GM12878 (cell line): ENCODE measurements around the gene LPCAT2.

Experiments
- CTCF ChIP-seq, 3 experiments: IDR thresholded peaks in 2 of 3; conservative IDR thresholded peaks in 1 of 3; 2 replicates each; pipeline ENCODE4 v1.5.1; 2011; ENCODE audit warnings: low read depth in 3 of 3, low read length in 3 of 3, mild to moderate bottlenecking in 3 of 3, control low read depth in 2 of 3, moderate library complexity in 2 of 3, inconsistent platforms in 1 of 3, mixed read lengths in 1 of 3; ENCODE audit not compliant: control insufficient read depth in 2 of 3, insufficient read depth in 1 of 3; ENCODE audit errors: extremely low read depth in 1 of 3
- EGR1 ChIP-seq, 2 experiments: IDR thresholded peaks; 1 replicate in 1 of 2; 2 replicates in 1 of 2; pipeline ENCODE4 v1.6.1; 2011 to 2012; ENCODE audit warnings: low read depth in 2 of 2, low read length in 2 of 2, borderline replicate concordance in 1 of 2, mild to moderate bottlenecking in 1 of 2, moderate library complexity in 1 of 2
- EP300 ChIP-seq, 2 experiments: fragments of 150-350 bp in 1 of 2; IDR thresholded peaks; 2 replicates each; pipeline ENCODE4 v1.6.1; 2011 to 2012; ENCODE audit warnings: low read depth in 2 of 2, low read length in 2 of 2, borderline replicate concordance in 1 of 2, improper control_type of control experiment in 1 of 2, inconsistent platforms in 1 of 2; ENCODE audit not compliant: control insufficient read depth in 1 of 2
- EZH2 ChIP-seq: IDR thresholded peaks from 2 replicates; pipeline ENCODE4 v1.6.1; 2012; ENCODE audit warnings: low read depth, mild to moderate bottlenecking, control low read depth, inconsistent platforms, low read length, borderline replicate concordance; ENCODE audit not compliant: control insufficient read depth
- HDAC2 ChIP-seq: fragments of 200-600 bp; sonication (generic); IDR thresholded peaks from 2 replicates; pipeline ENCODE4 v1.6.1; 2017
- MAX ChIP-seq: IDR thresholded peaks from 2 replicates; pipeline ENCODE4 v1.6.1; 2012; ENCODE audit warnings: low read depth, low read length, improper control_type of control experiment
- NRF1 ChIP-seq: conservative IDR thresholded peaks from 2 replicates; pipeline ENCODE4 v1.6.1; 2011; ENCODE audit warnings: mild to moderate bottlenecking, low read depth, low read length, improper control_type of control experiment
- RAD21 ChIP-seq: IDR thresholded peaks from 2 replicates; pipeline ENCODE4 v1.6.1; 2011; ENCODE audit warnings: mild to moderate bottlenecking, low read depth, low read length, moderate library complexity; ENCODE audit not compliant: insufficient read depth
- REST ChIP-seq: IDR thresholded peaks from 2 replicates; pipeline ENCODE4 v1.6.1; 2012; ENCODE audit warnings: mild to moderate bottlenecking, low read depth, low read length
- USF1 ChIP-seq: IDR thresholded peaks from 2 replicates; pipeline ENCODE4 v1.6.1; 2011; ENCODE audit warnings: borderline replicate concordance, low read depth, mild to moderate bottlenecking, moderate library complexity, mixed read lengths, low read length; ENCODE audit not compliant: insufficient read depth; ENCODE audit errors: extremely low read length
- ZNF622 ChIP-seq: fragments of 450-650 bp; IDR thresholded peaks from 2 replicates; pipeline ENCODE4 v1.6.1; 2017; ENCODE audit warnings: mild to moderate bottlenecking, inconsistent platforms

DNA sequence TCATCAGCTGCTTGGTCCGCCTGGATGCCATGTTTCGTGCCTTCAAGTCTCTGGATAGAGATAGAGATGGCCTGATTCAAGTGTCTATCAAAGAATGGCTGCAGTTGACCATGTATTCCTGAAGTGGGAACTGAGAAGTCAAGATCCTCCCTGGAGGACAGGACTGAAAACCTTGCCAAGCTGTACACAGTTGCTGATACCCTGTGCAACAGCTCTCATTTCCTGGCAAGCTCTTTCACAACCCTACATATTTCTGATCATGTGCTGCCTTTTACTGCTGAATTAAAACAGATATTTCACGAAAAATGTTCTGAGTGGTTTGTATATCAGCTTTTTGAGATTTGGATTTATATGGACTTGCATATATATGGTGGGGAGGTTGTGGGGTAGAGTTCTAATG is 58.5 kb downstream of the LPCAT2 start:
- no peak for TF ChIP-seq USF1
- no peak for TF ChIP-seq NRF1
- TF ChIP-seq CTCF (IDR thresholded peaks at IDR 0.05 in 2 of 3, conservative IDR thresholded peaks at IDR 0.05 in 1 of 3; ENCODE audit: control insufficient read depth in 2 of 3, extremely low read depth in 1 of 3, insufficient read depth in 1 of 3, low read depth in 3 of 3, low read length in 3 of 3), result no peak
- TF ChIP-seq MAX, result no peak
- no peak for TF ChIP-seq RAD21
- no peak for TF ChIP-seq REST
- no peak for TF ChIP-seq HDAC2
- TF ChIP-seq ZNF622, result no peak
- no peak for TF ChIP-seq EGR1 (IDR thresholded peaks at IDR 0.05; ENCODE audit: borderline replicate concordance in 1 of 2, low read depth in 2 of 2, low read length in 2 of 2)
- TF ChIP-seq EP300 (IDR thresholded peaks at IDR 0.05; ENCODE audit: borderline replicate concordance in 1 of 2, control insufficient read depth in 1 of 2, low read depth in 2 of 2, low read length in 2 of 2), result no peak
- no peak for TF ChIP-seq EZH2
